AG09309 (cell line): ENCODE results near the gene EXOC4.

Experiments used
- DNase-seq: peaks from one replicate; pipeline ENCODE4 v3.0.0-alpha.2; 2010; ENCODE audit warnings: low read depth
- H3K4me3 ChIP-seq: 2 replicates; pipeline ENCODE4 v1.5.1; 2011; ENCODE audit warnings: mild to moderate bottlenecking, low read depth, low read length, moderate library complexity; ENCODE audit not compliant: control insufficient read depth
- TF ChIP-seq, protein P1 (sequence below): IDR thresholded peaks from 2 replicates; pipeline ENCODE4 v1.5.1; 2011; ENCODE audit warnings: mild to moderate bottlenecking, low read depth, low read length, inconsistent platforms; ENCODE audit not compliant: insufficient read depth, control insufficient read depth; ENCODE audit errors: missing control alignments

EXOC4 gene

DNA sequence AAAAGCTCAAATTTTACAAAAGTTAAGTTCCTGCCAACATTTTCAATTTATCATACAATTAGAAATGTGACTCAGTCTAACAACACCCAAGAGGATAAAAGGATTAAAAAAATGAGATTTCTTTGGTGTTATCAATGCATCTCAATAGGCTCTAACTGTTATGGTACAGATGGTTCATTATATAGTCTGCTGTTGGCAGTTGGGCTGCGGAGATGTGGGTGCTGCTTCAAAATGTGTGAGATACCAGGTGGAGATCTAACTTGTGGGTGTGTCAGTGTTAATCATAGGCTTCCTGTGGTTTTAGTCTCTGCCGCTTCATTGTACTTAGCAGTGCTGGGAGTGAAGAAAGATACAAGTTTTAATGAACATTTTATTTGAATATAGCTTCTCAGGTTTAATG, 231.2 kb downstream of the EXOC4 start:
- TF ChIP-seq, protein P1, sequence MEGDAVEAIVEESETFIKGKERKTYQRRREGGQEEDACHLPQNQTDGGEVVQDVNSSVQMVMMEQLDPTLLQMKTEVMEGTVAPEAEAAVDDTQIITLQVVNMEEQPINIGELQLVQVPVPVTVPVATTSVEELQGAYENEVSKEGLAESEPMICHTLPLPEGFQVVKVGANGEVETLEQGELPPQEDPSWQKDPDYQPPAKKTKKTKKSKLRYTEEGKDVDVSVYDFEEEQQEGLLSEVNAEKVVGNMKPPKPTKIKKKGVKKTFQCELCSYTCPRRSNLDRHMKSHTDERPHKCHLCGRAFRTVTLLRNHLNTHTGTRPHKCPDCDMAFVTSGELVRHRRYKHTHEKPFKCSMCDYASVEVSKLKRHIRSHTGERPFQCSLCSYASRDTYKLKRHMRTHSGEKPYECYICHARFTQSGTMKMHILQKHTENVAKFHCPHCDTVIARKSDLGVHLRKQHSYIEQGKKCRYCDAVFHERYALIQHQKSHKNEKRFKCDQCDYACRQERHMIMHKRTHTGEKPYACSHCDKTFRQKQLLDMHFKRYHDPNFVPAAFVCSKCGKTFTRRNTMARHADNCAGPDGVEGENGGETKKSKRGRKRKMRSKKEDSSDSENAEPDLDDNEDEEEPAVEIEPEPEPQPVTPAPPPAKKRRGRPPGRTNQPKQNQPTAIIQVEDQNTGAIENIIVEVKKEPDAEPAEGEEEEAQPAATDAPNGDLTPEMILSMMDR, result no peak
- no peak for DNase-seq
- no peak overlapping the region for H3K4me3 ChIP-seq

- TF ChIP-seq, protein P1, result no peak
- H3K4me3 ChIP-seq, result no peak overlapping the region
- DNase-seq, result no peak
These were observed 237.0 kb downstream of the EXOC4 start for GRCh38 chr7:133489906-133490305.

DNA sequence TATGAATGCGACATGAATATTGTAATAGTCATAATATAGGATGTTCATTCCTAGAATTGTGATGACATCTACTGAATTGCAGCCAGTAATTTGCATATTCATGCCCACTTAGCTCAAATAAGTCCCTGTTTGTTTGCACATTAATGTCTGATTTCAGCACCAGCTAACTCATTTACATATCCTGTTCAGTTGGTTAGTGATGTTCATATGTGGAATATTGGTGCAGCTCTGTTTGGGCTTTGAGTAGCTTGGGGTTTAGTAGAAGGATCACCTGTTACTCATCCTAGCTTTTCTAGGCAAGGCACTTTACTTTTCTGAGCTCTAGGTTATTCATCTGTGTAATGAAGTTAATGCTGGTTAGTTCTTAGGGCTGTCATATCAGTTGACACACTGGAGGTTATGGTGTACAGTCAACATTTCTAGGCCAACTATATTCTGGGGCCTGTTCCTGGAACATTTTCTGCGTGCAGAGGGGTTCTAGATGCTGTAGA, 238.4 kb downstream of the EXOC4 start:
- no peak overlapping the region for H3K4me3 ChIP-seq
- DNase-seq, result no peak
- TF ChIP-seq, protein P1, result no peak

GRCh38 chr7:133491846-133492652, 239.2 kb downstream of the EXOC4 start:
- H3K4me3 ChIP-seq, result no peak overlapping the region
- DNase-seq, result peak; percentile 49

GRCh38 chr7:133497061-133497460, 244.2 kb downstream of the EXOC4 start:
- TF ChIP-seq, protein P1, result no peak
- no peak for DNase-seq
- no peak overlapping the region for H3K4me3 ChIP-seq

More at GRCh38 chr7:133491846-133492652, 239.2 kb downstream of the EXOC4 start:
- TF ChIP-seq, protein P1, result no peak

DNA sequence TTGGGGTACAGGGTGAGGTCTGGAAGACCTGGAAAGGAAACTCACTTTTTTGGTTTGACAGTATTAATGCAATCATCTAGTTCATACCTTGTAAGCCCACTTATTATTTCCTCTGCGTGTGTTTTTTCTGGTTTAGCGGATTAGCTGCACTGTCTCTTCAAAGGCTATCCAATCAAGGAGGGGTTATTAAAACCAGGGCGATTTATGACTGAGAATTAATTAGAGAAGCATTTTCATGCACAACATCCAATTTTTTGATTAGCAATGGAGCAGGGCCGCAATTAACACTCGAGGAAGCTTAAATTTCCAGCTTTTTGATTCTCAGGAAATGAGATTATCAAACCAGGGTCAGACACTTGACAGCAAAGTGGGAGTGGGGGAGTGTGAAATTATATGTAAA, 248.9 kb downstream of the EXOC4 start:
- H3K4me3 ChIP-seq, result no peak overlapping the region
- TF ChIP-seq, protein P1, result no peak
- DNase-seq, result no peak
